ENCODE results near the gene BBS10.
"Not testable (repeated sequence)": the region's sequence is repeated elsewhere in the genome, so short reads cannot be mapped to it uniquely, and the experiment has no call there.

The BBS10 gene

GRCh38 chr12:76340680-76341435 lies 7.4 kb downstream of the BBS10 start:
- Histone ChIP-seq H3K4me1 (ENCODE audit: insufficient read depth, poor library complexity, severe bottlenecking) (peaks cover 23% of the 10 kb centered on the region), H3K27me3 (ENCODE audit: insufficient read depth, poor library complexity, severe bottlenecking) (no peaks in the 10 kb centered on the region), H3K4me3 (ENCODE audit: severe bottlenecking) (no peak overlapping the region), H3K27ac (ENCODE audit: poor library complexity, severe bottlenecking) (peak overlapping the region; percentile 33), H3K9me3 (ENCODE audit: severe bottlenecking) (no peaks in the 10 kb centered on the region), H3K36me3 (ENCODE audit: low read depth) (no peaks in the 10 kb centered on the region)
- no peak for DNase-seq (ENCODE audit: low spot score)
- no peak for TF ChIP-seq CTCF (IDR thresholded peaks at IDR 0.05; ENCODE audit: poor library complexity, severe bottlenecking)
- no peak for ATAC-seq (ENCODE audit: low read depth)

DNA sequence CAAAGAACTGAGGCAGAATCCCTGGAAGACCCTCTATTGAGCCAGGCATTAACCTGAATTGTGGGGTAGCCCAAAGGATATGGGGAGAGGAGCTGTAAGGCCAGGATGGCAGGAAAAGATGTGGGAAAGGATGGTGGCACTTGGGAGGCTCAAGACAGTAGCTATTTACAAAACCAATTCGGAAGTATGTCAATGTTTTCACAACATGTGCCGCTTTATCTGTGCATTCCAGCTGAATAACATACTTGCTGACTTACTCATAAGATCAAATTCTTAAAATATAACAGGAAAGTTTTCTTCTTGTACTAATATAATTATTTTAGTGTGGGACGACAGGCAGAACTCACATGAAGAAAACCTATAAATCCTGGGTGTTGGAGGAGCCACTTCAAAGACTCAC lies 10.6 kb downstream of the BBS10 start:
- DNase-seq (ENCODE audit: low spot score) (no peak), ATAC-seq (ENCODE audit: low read depth) (peak; percentile 48; the same call in 1 of the 3 replicates)
- Histone ChIP-seq H3K4me3 (ENCODE audit: severe bottlenecking) (no peak overlapping the region), H3K27me3 (ENCODE audit: insufficient read depth, poor library complexity, severe bottlenecking) (no peaks in the 10 kb centered on the region), H3K27ac (ENCODE audit: poor library complexity, severe bottlenecking) (peak overlapping the region; percentile 0), H3K4me1 (ENCODE audit: insufficient read depth, poor library complexity, severe bottlenecking) (peaks cover 20% of the 10 kb centered on the region), H3K36me3 (ENCODE audit: low read depth) (no peaks in the 10 kb centered on the region), H3K9me3 (ENCODE audit: severe bottlenecking) (no peaks in the 10 kb centered on the region)
- TF ChIP-seq CTCF (IDR thresholded peaks at IDR 0.05; ENCODE audit: poor library complexity, severe bottlenecking) = no peak

DNA sequence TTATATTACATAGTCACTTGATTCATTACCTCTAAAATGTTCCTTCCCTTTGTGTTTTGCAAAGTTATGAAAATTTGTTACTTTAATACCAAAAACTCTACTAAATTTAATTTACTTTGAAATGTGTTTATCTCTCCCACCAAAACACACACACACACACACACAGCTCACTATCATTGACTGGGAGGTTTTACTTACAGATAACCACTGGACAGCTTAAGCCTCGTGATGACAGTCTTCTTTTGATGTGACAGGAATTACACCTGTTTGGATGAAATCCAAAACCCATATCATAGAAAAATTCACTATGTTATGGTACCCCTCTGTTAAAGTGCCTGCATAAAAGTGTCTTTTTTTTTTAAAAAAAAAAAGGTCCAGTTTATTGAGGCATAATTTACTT lies 15.6 kb downstream of the BBS10 start:
- no peak overlapping the region for H3K27ac ChIP-seq (ENCODE audit: poor library complexity, severe bottlenecking)
- no peaks in the 10 kb centered on the region for H3K9me3 ChIP-seq (ENCODE audit: severe bottlenecking)
- H3K36me3 ChIP-seq (ENCODE audit: low read depth) = no peaks in the 10 kb centered on the region
- no peak for ATAC-seq (ENCODE audit: low read depth)
- H3K27me3 ChIP-seq (ENCODE audit: insufficient read depth, poor library complexity, severe bottlenecking) = no peaks in the 10 kb centered on the region
- H3K4me3 ChIP-seq (ENCODE audit: severe bottlenecking) = no peak overlapping the region
- no peak for TF ChIP-seq CTCF (IDR thresholded peaks at IDR 0.05; ENCODE audit: poor library complexity, severe bottlenecking)
- DNase-seq (ENCODE audit: low spot score) = no peak
- peaks cover 18% of the 10 kb centered on the region for H3K4me1 ChIP-seq (ENCODE audit: insufficient read depth, poor library complexity, severe bottlenecking)

- no peak for ATAC-seq (ENCODE audit: low read depth)
- Histone ChIP-seq H3K27ac (ENCODE audit: poor library complexity, severe bottlenecking) (peak overlapping the region; percentile 83), H3K9me3 (ENCODE audit: severe bottlenecking) (no peaks in the 10 kb centered on the region), H3K4me3 (ENCODE audit: severe bottlenecking) (no peak overlapping the region), H3K36me3 (ENCODE audit: low read depth) (no peaks in the 10 kb centered on the region), H3K4me1 (ENCODE audit: insufficient read depth, poor library complexity, severe bottlenecking) (peaks cover 13% of the 10 kb centered on the region), H3K27me3 (ENCODE audit: insufficient read depth, poor library complexity, severe bottlenecking) (no peaks in the 10 kb centered on the region)
- DNase-seq (ENCODE audit: low spot score) = no peak
- no peak for TF ChIP-seq CTCF (IDR thresholded peaks at IDR 0.05; ENCODE audit: poor library complexity, severe bottlenecking)
Observed at GRCh38 chr12:76329606-76330005, 18.6 kb downstream of the BBS10 start.

DNA sequence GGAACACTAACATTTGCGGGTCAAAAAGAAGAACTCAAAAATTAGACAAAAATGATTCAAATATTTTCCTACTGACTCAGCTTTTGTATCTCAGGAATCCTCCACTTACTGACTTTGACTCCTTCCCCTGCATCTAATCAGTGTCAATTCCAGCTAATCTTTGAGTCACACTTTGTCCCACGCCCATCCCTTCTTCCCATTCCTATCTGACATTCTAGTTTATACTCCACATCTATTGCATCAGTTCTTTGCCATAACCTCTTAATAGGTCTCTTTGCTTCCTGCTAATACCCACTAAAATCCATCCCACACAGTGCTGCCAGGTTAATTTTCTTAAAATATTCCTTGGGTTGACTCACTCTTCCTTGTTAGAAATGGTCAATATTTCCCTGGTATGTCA lies 19.1 kb downstream of the BBS10 start:
- peak; percentile 97 for ATAC-seq (ENCODE audit: low read depth)
- Histone ChIP-seq H3K36me3 (ENCODE audit: low read depth) (no peaks in the 10 kb centered on the region), H3K27ac (ENCODE audit: poor library complexity, severe bottlenecking) (peak overlapping the region; percentile 83), H3K27me3 (ENCODE audit: insufficient read depth, poor library complexity, severe bottlenecking) (no peaks in the 10 kb centered on the region), H3K4me3 (ENCODE audit: severe bottlenecking) (no peak overlapping the region), H3K4me1 (ENCODE audit: insufficient read depth, poor library complexity, severe bottlenecking) (peaks cover 13% of the 10 kb centered on the region), H3K9me3 (ENCODE audit: severe bottlenecking) (no peaks in the 10 kb centered on the region)
- TF ChIP-seq CTCF (IDR thresholded peaks at IDR 0.05; ENCODE audit: poor library complexity, severe bottlenecking) = no peak
- no peak for DNase-seq (ENCODE audit: low spot score)

- peak overlapping the region; percentile 28 for H3K4me3 ChIP-seq (ENCODE audit: severe bottlenecking)
Observed at GRCh38 chr12:76319595-76320319, 28.5 kb downstream of the BBS10 start.

More at GRCh38 chr12:76319595-76320319, 28.5 kb downstream of the BBS10 start:
- not testable (repeated sequence) for H3K36me3 ChIP-seq (ENCODE audit: low read depth); DNase-seq (ENCODE audit: low spot score); H3K9me3 ChIP-seq (ENCODE audit: severe bottlenecking); H3K27me3 ChIP-seq (ENCODE audit: insufficient read depth, poor library complexity, severe bottlenecking); ATAC-seq (ENCODE audit: low read depth)
- H3K27ac ChIP-seq (ENCODE audit: poor library complexity, severe bottlenecking) = peak overlapping the region; percentile 56
- peaks cover 11% of the 10 kb centered on the region for H3K4me1 ChIP-seq (ENCODE audit: insufficient read depth, poor library complexity, severe bottlenecking)

Measured in RWPE2 (cell line).